ENCODE data around the gene CDK12.
A peak's percentile ranks its signal among the peaks of the same experiment; 100 is the strongest.
"Not testable (repeated sequence)": the region's sequence is repeated elsewhere in the genome, so short reads cannot be mapped to it uniquely, and the experiment has no call there.

CDK12 gene

GRCh38 chr17:39461113-39461925 is at the start of gene CDK12:
Gene CDK12, plus strand, starts transcription at chr17:39461486. Its CDS starts 586 bp downstream, at chr17:39462072.
- H3K4me3 ChIP-seq (ENCODE audit: low read depth, low read length), result peak within 1 kb of the TSS; percentile 100
- H3K79me2 ChIP-seq (ENCODE audit: control insufficient read depth, insufficient read depth, low read length, unreplicated experiment), result peaks cover 43% of the 10 kb centered on the region
- H3K4me1 ChIP-seq (ENCODE audit: control insufficient read depth, insufficient read depth, low read length, unreplicated experiment), result no peaks in the 10 kb centered on the region
- peak within 1 kb of the TSS; percentile 88 for H3K27ac ChIP-seq (ENCODE audit: low read depth, low read length)
- no peaks in the 10 kb centered on the region for H3K27me3 ChIP-seq (ENCODE audit: insufficient read depth, low read length)
- peaks cover 13% of the 10 kb centered on the region; the same call in 1 of the 2 replicates for H3K36me3 ChIP-seq (ENCODE audit: insufficient read depth, low read length)
- H2AFZ ChIP-seq (ENCODE audit: low read length, unreplicated experiment), result peak within 1 kb of the TSS; percentile 77

GRCh38 chr17:39416141-39416540 is 45.1 kb upstream of the CDK12 start:
- Histone ChIP-seq H3K27ac (ENCODE audit: low read depth, low read length) (no peak overlapping the region), H2AFZ (ENCODE audit: low read length, unreplicated experiment) (no peak overlapping the region), H3K36me3 (ENCODE audit: insufficient read depth, low read length) (peaks cover 24% of the 10 kb centered on the region), H3K79me2 (ENCODE audit: control insufficient read depth, insufficient read depth, low read length, unreplicated experiment) (no peaks in the 10 kb centered on the region), H3K4me3 (ENCODE audit: low read depth, low read length) (no peak overlapping the region), H3K27me3 (ENCODE audit: insufficient read depth, low read length) (no peaks in the 10 kb centered on the region), H3K4me1 (ENCODE audit: control insufficient read depth, insufficient read depth, low read length, unreplicated experiment) (no peaks in the 10 kb centered on the region)

- Histone ChIP-seq H3K79me2 (ENCODE audit: control insufficient read depth, insufficient read depth, low read length, unreplicated experiment) (no peaks in the 10 kb centered on the region), H3K36me3 (ENCODE audit: insufficient read depth, low read length) (peaks cover 11% of the 10 kb centered on the region), H3K27ac (ENCODE audit: low read depth, low read length) (no peak overlapping the region), H2AFZ (ENCODE audit: low read length, unreplicated experiment) (no peak overlapping the region), H3K4me3 (ENCODE audit: low read depth, low read length) (no peak overlapping the region), H3K4me1 (ENCODE audit: control insufficient read depth, insufficient read depth, low read length, unreplicated experiment) (no peaks in the 10 kb centered on the region), H3K27me3 (ENCODE audit: insufficient read depth, low read length) (no peaks in the 10 kb centered on the region)
These were observed 31.7 kb upstream of the CDK12 start for GRCh38 chr17:39429600-39429999.

- H3K36me3 ChIP-seq (ENCODE audit: insufficient read depth, low read length), result peaks cover 28% of the 10 kb centered on the region
- H3K4me1 ChIP-seq (ENCODE audit: control insufficient read depth, insufficient read depth, low read length, unreplicated experiment); H3K27me3 ChIP-seq (ENCODE audit: insufficient read depth, low read length); H3K4me3 ChIP-seq (ENCODE audit: low read depth, low read length); H3K79me2 ChIP-seq (ENCODE audit: control insufficient read depth, insufficient read depth, low read length, unreplicated experiment); H3K27ac ChIP-seq (ENCODE audit: low read depth, low read length); H2AFZ ChIP-seq (ENCODE audit: low read length, unreplicated experiment): not testable (repeated sequence)
These were observed 21.4 kb upstream of the CDK12 start for GRCh38 chr17:39439868-39440267.

GRCh38 chr17:39443326-39443725 is 18.0 kb upstream of the CDK12 start:
- Histone ChIP-seq H3K79me2 (ENCODE audit: control insufficient read depth, insufficient read depth, low read length, unreplicated experiment) (peaks cover 14% of the 10 kb centered on the region), H3K36me3 (ENCODE audit: insufficient read depth, low read length) (peaks cover 33% of the 10 kb centered on the region), H3K4me1 (ENCODE audit: control insufficient read depth, insufficient read depth, low read length, unreplicated experiment) (no peaks in the 10 kb centered on the region), H3K27me3 (ENCODE audit: insufficient read depth, low read length) (no peaks in the 10 kb centered on the region), H2AFZ (ENCODE audit: low read length, unreplicated experiment) (no peak overlapping the region), H3K27ac (ENCODE audit: low read depth, low read length) (no peak overlapping the region), H3K4me3 (ENCODE audit: low read depth, low read length) (no peak overlapping the region)

- H3K4me1 ChIP-seq (ENCODE audit: control insufficient read depth, insufficient read depth, low read length, unreplicated experiment), result no peaks in the 10 kb centered on the region
- no peaks in the 10 kb centered on the region for H3K27me3 ChIP-seq (ENCODE audit: insufficient read depth, low read length)
- H3K36me3 ChIP-seq (ENCODE audit: insufficient read depth, low read length), result peaks cover 14% of the 10 kb centered on the region
- no peak overlapping the region for H3K4me3 ChIP-seq (ENCODE audit: low read depth, low read length)
- no peak overlapping the region for H3K27ac ChIP-seq (ENCODE audit: low read depth, low read length)
- H2AFZ ChIP-seq (ENCODE audit: low read length, unreplicated experiment), result no peak overlapping the region
- peaks cover 38% of the 10 kb centered on the region for H3K79me2 ChIP-seq (ENCODE audit: control insufficient read depth, insufficient read depth, low read length, unreplicated experiment)
These were observed 13.7 kb upstream of the CDK12 start for GRCh38 chr17:39447561-39447960.

GRCh38 chr17:39450051-39450450 is 11.2 kb upstream of the CDK12 start:
- peak overlapping the region; percentile 78 for H3K27ac ChIP-seq (ENCODE audit: low read depth, low read length)
- no peak overlapping the region for H2AFZ ChIP-seq (ENCODE audit: low read length, unreplicated experiment)
- H3K27me3 ChIP-seq (ENCODE audit: insufficient read depth, low read length), result no peaks in the 10 kb centered on the region
- H3K79me2 ChIP-seq (ENCODE audit: control insufficient read depth, insufficient read depth, low read length, unreplicated experiment), result peaks cover 38% of the 10 kb centered on the region
- peak overlapping the region; percentile 87 for H3K4me3 ChIP-seq (ENCODE audit: low read depth, low read length)
- H3K4me1 ChIP-seq (ENCODE audit: control insufficient read depth, insufficient read depth, low read length, unreplicated experiment), result no peaks in the 10 kb centered on the region
- H3K36me3 ChIP-seq (ENCODE audit: insufficient read depth, low read length), result peaks cover 4% of the 10 kb centered on the region; the same call in 1 of the 2 replicates

- peaks cover 38% of the 10 kb centered on the region for H3K79me2 ChIP-seq (ENCODE audit: control insufficient read depth, insufficient read depth, low read length, unreplicated experiment)
- no peaks in the 10 kb centered on the region for H3K27me3 ChIP-seq (ENCODE audit: insufficient read depth, low read length)
- peaks cover 4% of the 10 kb centered on the region; the same call in 1 of the 2 replicates for H3K36me3 ChIP-seq (ENCODE audit: insufficient read depth, low read length)
- peak within 1 kb of the TSS; percentile 87 for H3K4me3 ChIP-seq (ENCODE audit: low read depth, low read length)
- peak within 1 kb of the TSS; percentile 78 for H3K27ac ChIP-seq (ENCODE audit: low read depth, low read length)
- H2AFZ ChIP-seq (ENCODE audit: low read length, unreplicated experiment), result peak within 1 kb of the TSS; percentile 69
- H3K4me1 ChIP-seq (ENCODE audit: control insufficient read depth, insufficient read depth, low read length, unreplicated experiment), result no peaks in the 10 kb centered on the region
These were observed 10.3 kb upstream of the CDK12 start, which contains the start of gene MED1 for GRCh38 chr17:39450847-39451581. Gene MED1, minus strand, starts transcription at chr17:39451263. Its CDS starts 201 bp downstream, at chr17:39451062.

GRCh38 chr17:39455919-39456318 is 5.4 kb upstream of the CDK12 start:
- Histone ChIP-seq H3K79me2 (ENCODE audit: control insufficient read depth, insufficient read depth, low read length, unreplicated experiment) (peaks cover 1% of the 10 kb centered on the region), H3K27ac (ENCODE audit: low read depth, low read length) (no peak overlapping the region), H3K36me3 (ENCODE audit: insufficient read depth, low read length) (no peaks in the 10 kb centered on the region), H3K27me3 (ENCODE audit: insufficient read depth, low read length) (no peaks in the 10 kb centered on the region), H3K4me1 (ENCODE audit: control insufficient read depth, insufficient read depth, low read length, unreplicated experiment) (no peaks in the 10 kb centered on the region), H3K4me3 (ENCODE audit: low read depth, low read length) (no peak overlapping the region), H2AFZ (ENCODE audit: low read length, unreplicated experiment) (no peak overlapping the region)

- peaks cover 50% of the 10 kb centered on the region for H3K79me2 ChIP-seq (ENCODE audit: control insufficient read depth, insufficient read depth, low read length, unreplicated experiment)
- H3K36me3 ChIP-seq (ENCODE audit: insufficient read depth, low read length), result peaks cover 13% of the 10 kb centered on the region; the same call in 1 of the 2 replicates
- H3K4me3 ChIP-seq (ENCODE audit: low read depth, low read length), result peak overlapping the region; percentile 100
- no peak overlapping the region for H2AFZ ChIP-seq (ENCODE audit: low read length, unreplicated experiment)
- H3K4me1 ChIP-seq (ENCODE audit: control insufficient read depth, insufficient read depth, low read length, unreplicated experiment), result no peaks in the 10 kb centered on the region
- peak overlapping the region; percentile 88 for H3K27ac ChIP-seq (ENCODE audit: low read depth, low read length)
- H3K27me3 ChIP-seq (ENCODE audit: insufficient read depth, low read length), result no peaks in the 10 kb centered on the region
These were observed 762 bp downstream of the CDK12 start for GRCh38 chr17:39461926-39462569.

All from ACC112 (cell line).